ENCODE results near the gene PKIG. TPM values are rescaled to one million over a fixed set of nuclear protein-coding genes. Genes with fewer than 3 reads are reported as not detected.

The PKIG gene
- total and polyA plus RNA-seq, 2 experiments from 2014 or later = 29.7 to 33.2 TPM

DNA sequence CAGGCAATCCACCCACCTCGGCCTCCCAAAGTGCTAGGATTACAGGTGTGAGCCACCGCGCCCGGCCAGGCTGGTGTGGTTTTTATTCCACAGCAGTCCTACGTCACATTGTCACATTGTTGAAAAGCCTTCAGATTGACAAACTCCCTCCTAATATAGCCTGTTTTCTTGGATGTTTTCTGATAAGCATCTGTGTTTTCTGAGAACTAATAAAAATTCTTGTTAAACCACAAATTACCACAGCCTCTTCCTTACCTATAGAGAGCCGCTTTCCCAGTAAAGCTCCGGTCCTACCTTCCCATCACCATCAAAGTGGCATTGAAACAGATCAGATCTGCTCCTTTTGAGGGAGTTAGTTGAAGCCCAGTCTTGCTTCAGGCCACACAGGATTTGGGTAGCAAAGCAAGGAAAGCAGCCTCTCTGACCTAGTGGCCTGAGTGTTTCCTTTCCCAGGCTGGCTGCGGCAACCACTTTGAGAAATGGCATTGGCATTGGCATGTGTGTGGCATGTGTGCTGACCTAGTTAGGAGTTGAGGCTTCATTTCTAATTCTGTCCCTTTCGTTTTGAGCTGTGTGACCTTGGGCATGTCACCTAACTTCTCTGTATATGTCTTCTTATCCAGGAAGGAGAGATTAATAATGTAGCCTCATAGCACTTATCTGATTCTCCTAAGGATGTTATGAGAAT lies 1.7 kb upstream of the PKIG start:
- no peaks in the 10 kb centered on the region for H3K9me2 ChIP-seq (ENCODE audit: insufficient read depth)
- H3K27ac ChIP-seq (ENCODE audit: low read depth) = no peak overlapping the region
- H3K36me3 ChIP-seq (ENCODE audit: insufficient read depth) = no peaks in the 10 kb centered on the region
- Mint-ChIP-seq H3K36me3 (ENCODE audit: low read depth) (no peaks in the 10 kb centered on the region), H3K27ac (no peak overlapping the region), H3K4me1 (peaks cover 27% of the 10 kb centered on the region), H3K9me3 (no peaks in the 10 kb centered on the region), H3K27me3 (ENCODE audit: insufficient read depth, low read depth, poor library complexity) (peaks cover 6% of the 10 kb centered on the region), H3K4me3 (no peak overlapping the region)
- no peak overlapping the region for H3K4me3 ChIP-seq
- DNase-seq (ENCODE audit: low spot score) (no peak), ATAC-seq (no peak)
- no peak overlapping the region for H3K4me2 ChIP-seq
- no peak for TF ChIP-seq EZH2 (IDR thresholded peaks at IDR 0.05; ENCODE audit: low read depth, unreplicated experiment)
- TF ChIP-seq ZNF331 (CRISPR knock-in tag; IDR thresholded peaks at IDR 0.05; ENCODE audit: low read depth) = no peak
- no peak for TF ChIP-seq POLR2AphosphoS5 (IDR thresholded peaks at IDR 0.05; ENCODE audit: low read depth)
- H3K4me1 ChIP-seq (ENCODE audit: insufficient read depth) = peaks cover 11% of the 10 kb centered on the region
- no peaks in the 10 kb centered on the region for H3F3A ChIP-seq (replicated peaks; ENCODE audit: low read depth)
- H2AFZ ChIP-seq = no peak overlapping the region
- H3K27me3 ChIP-seq (ENCODE audit: insufficient read depth) = no peaks in the 10 kb centered on the region
- no peaks in the 10 kb centered on the region for H3K79me2 ChIP-seq (replicated peaks; ENCODE audit: insufficient read depth)
- no peaks in the 10 kb centered on the region; the same call in 1 of the 2 replicates for H4K20me1 ChIP-seq (replicated peaks; ENCODE audit: insufficient read depth)

GRCh38 chr20:44581515-44581914 lies 864 bp upstream of the PKIG start:
- H3K4me1 Mint-ChIP-seq = peaks cover 32% of the 10 kb centered on the region
- Histone ChIP-seq H3K4me3 (no peak overlapping the region), H3K9me2 (ENCODE audit: insufficient read depth) (no peaks in the 10 kb centered on the region), H4K20me1 (replicated peaks; ENCODE audit: insufficient read depth) (no peaks in the 10 kb centered on the region; the same call in 1 of the 2 replicates), H3K4me1 (ENCODE audit: insufficient read depth) (peaks cover 16% of the 10 kb centered on the region), H2AFZ (no peak overlapping the region), H3K4me2 (no peak overlapping the region), H3K36me3 (ENCODE audit: insufficient read depth) (no peaks in the 10 kb centered on the region), H3K27ac (ENCODE audit: low read depth) (no peak overlapping the region), H3F3A (replicated peaks; ENCODE audit: low read depth) (no peaks in the 10 kb centered on the region), H3K27me3 (ENCODE audit: insufficient read depth) (no peaks in the 10 kb centered on the region), H3K79me2 (replicated peaks; ENCODE audit: insufficient read depth) (no peaks in the 10 kb centered on the region)
- H3K9me3 Mint-ChIP-seq = no peaks in the 10 kb centered on the region
- no peaks in the 10 kb centered on the region for H3K36me3 Mint-ChIP-seq (ENCODE audit: low read depth)
- peaks cover 7% of the 10 kb centered on the region for H3K27me3 Mint-ChIP-seq (ENCODE audit: insufficient read depth, low read depth, poor library complexity)
- ATAC-seq (no peak), DNase-seq (ENCODE audit: low spot score) (no peak)
- H3K4me3 Mint-ChIP-seq = no peak overlapping the region
- H3K27ac Mint-ChIP-seq = no peak overlapping the region
- no peak for TF ChIP-seq ETS1 (IDR thresholded peaks at IDR 0.05)
- no peak for TF ChIP-seq STAT1 (IDR thresholded peaks at IDR 0.05; ENCODE audit: unreplicated experiment)
- no peak for TF ChIP-seq NANOG (IDR thresholded peaks at IDR 0.05; ENCODE audit: borderline replicate concordance)
- TF ChIP-seq EZH2 (IDR thresholded peaks at IDR 0.05; ENCODE audit: low read depth, unreplicated experiment) = no peak
- no peak for TF ChIP-seq ZNF462 (CRISPR knock-in tag; IDR thresholded peaks at IDR 0.05)
- TF ChIP-seq CREB1 (CRISPR knock-in tag; IDR thresholded peaks at IDR 0.05; ENCODE audit: low read depth) = no peak
- no peak for TF ChIP-seq EZH2phosphoT487 (IDR thresholded peaks at IDR 0.05; ENCODE audit: unreplicated experiment)
- TF ChIP-seq ZNF114 (CRISPR knock-in tag; IDR thresholded peaks at IDR 0.05) = no peak
- TF ChIP-seq JUNB (IDR thresholded peaks at IDR 0.05; ENCODE audit: unreplicated experiment) = no peak
- no peak for TF ChIP-seq REST (IDR thresholded peaks at IDR 0.05; ENCODE audit: unreplicated experiment)

Data from GM23338 (cell line).